ENCODE measurements around the gene VWF.

The VWF gene

DNA sequence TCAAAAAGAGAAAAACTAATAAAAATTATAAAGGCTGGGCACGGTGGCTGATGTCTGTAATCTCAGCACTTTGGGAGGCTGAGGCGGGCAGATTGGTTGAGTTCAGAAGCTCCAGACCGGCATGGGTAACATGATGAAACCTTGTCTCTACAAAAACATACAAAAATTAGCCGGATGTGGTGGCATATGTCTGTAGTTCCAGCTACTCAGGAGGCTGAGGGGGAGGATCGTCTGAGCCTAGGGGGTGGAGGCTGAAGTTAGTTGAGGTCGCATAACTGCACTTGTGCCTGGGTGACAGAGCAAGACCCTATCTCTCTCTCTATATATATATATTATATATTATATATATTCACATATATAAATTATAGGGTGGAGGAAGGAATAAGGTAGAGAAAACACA is 146.9 kb downstream of the VWF start:
- no peak for DNase-seq (ENCODE audit: low spot score)

DNA sequence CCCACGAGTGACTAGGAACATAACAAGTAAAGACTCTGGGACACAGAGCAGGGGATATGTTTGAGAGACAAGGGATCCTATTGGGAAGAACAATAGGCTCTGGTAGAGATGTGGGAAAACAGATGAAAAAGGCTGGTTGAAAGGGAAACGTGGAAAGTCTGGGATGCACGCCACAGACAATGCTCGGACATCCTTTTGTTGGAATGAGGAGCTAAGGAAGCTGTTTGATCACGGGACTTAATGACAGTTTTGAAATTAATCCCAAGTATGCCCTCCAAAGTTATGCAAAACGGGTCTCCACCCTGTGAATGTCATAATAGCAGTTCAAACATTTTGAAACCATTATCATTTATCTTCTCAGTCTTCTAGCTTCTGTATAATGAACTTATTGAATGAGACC is 147.8 kb downstream of the VWF start:
- DNase-seq (ENCODE audit: low spot score), result no peak

DNA sequence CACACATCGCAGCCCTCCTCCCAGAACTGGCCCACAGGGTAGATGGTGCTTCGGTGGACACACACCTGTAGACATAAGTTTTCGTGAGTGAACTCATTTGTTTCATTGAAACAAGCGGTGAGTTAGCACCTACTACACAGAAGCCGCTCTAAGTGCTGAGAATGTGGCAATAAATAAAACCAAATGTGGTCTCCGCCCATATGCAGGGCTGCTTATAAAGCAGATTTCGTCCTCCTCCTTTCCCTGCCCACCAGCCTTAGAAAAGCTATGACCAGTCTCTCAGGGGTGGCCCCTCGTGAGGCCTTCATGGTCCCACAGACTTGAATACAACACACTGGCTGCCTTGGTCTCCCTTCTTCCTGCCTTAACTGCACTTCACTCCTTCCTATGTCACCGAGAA is 148.3 kb downstream of the VWF start:
- DNase-seq (ENCODE audit: low spot score), result no peak

DNA sequence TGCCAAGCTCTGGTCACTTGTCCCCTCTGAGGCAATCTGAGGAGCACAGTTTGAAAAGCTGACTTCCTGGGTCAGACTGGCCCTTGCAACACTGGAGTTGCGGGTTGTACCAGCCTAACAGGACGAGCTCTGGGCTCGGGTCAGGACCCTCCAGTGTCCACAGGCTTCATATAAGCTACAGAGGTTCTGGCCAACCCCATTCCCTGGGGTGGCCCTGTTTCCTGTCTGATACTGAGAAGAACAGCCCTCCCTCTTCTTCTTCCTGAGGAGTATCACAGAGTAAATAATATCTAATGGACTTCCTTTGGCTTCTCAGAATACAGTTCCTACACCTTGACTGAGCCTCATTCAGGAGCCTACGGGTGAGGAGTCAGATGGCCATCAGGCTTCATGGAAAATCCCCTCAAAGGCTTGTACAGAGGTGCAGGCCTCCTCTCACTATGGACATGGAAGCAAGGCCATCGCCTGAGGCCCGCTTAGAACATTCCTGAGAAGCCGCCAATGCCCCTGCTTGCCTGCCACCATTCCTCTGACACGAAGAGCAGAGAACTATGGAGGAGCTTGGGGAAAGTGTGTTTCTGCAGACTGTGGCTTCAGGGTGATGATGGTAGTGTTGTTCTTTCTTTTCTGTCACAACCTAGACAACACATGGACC is 150.9 kb downstream of the VWF start:
- no peak for DNase-seq (ENCODE audit: low spot score)

DNA sequence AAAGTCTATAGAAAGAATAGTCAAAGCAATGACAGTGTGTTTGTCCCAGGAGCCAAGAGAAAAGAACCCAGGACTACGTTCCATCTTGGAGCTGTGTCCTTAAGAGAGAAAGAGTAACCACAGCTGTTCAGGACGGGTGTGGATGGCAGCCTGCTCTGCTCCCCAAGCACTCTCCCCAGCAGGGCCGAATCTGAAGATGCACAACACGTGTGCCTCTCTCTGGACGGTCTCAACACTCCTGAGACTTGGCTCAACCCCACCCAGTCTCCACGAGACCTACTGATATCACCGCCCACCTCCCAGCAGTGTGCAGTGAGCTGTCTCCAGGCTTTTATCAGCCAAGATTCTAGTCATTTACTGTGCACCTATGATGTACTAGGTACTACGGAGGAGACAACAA is 152.1 kb downstream of the VWF start:
- no peak for DNase-seq (ENCODE audit: low spot score)

DNA sequence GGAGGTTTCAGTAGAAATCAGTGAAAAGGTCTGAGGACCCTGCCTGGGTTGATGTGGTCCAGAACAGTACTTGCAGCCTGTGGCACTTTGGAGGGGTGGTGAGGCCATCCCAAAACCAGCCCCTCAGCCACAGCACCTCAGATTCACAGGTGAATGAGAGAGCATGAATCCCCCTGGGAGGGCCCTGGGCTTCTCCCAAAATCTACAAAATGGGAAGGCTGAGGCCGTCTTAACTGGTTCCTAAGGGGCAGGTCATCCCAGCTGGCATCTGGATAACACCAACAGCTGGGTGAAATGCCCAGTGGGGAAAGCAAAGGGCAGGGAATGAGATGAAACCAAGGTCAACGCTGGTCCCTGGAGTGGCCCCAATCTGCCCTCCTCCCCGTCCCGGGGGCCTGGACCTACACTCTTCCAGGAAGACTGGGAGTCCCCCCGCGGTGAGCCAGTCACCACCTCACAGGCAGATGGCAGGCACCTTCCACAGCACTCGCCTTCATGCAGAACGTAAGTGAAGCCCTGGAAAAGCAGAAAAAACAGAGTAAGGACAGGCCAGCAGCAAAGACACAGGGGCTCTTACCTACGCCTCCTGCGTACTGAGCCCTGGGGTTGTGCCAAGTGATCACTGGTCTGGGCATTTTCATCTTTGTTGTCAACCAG is 153.1 kb downstream of the VWF start:
- no peak for DNase-seq (ENCODE audit: low spot score)

DNA sequence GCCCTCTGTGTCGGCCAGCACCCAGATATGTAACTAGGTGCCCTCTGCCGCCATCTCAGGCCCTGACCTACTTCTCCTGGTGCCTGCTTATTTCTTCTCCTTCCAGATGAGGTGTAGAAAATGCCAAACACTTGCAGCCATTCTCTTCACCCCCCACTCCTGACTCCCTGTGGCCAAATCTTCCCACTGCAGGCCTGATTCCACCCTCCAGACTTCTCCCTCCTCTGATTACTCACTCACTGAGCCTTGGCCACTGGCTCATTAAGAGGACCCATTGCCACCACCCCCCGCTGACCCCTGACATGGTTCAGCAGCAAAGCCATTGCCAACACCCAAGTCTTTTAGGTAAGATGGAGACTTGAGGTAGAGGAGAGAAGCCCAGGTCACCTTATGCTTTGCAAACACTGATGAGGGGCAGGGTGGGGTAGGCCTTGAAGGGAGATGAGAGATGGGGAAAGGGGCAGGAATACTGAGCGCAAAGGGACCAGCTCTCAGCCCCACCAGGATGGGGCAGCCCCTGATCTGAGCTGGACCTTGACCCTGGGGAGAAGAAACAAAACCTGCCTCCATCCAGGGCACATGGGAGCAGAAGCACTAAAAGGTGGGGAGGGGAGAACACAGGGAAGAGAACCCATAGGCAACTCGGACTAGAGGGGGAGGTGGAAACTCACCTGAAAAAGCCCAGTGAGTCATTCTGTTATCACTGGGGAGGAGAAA is 154.3 kb downstream of the VWF start:
- peak; percentile 29 for DNase-seq (ENCODE audit: low spot score)

DNA sequence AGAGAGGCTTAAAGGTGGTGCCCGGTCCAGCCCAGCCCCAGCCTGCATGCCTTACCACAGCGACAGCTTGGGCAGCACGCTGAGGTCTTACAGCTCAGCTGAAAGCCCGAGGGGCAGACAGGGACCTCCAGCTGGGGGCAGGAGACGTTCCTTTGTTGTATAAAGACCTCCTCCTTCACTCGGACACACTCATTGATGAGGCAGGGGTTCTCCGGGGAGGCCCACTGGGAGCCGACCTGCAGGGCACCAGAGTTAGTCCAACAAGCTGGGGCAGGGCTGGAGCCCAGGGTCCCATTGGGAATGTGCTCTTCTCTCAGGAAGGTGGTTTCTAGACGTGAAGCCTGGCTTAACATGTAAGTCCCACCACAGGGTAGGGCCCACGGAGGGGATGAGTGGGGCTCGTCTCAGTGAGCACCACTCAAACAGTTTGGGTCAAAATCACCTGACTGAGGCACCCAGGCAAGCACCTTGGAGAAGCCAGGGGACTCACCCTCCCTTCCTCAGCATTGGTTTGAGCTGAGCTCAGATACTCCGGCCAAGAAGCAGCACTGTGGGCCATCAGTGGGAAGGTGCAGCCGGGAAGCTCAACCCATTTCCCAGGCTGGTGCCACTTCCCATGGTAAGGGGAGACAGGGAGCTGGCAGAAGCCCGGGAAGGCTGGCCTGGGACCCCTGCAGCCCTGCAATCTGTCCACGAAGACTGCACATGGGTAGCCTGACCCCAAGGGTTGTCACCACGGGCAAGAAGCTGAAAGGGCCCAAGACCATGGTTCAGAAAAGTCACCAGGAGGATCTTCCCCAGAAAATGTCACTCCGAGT is 155.1 kb downstream of the VWF start:
- DNase-seq (ENCODE audit: low spot score), result no peak

DNA sequence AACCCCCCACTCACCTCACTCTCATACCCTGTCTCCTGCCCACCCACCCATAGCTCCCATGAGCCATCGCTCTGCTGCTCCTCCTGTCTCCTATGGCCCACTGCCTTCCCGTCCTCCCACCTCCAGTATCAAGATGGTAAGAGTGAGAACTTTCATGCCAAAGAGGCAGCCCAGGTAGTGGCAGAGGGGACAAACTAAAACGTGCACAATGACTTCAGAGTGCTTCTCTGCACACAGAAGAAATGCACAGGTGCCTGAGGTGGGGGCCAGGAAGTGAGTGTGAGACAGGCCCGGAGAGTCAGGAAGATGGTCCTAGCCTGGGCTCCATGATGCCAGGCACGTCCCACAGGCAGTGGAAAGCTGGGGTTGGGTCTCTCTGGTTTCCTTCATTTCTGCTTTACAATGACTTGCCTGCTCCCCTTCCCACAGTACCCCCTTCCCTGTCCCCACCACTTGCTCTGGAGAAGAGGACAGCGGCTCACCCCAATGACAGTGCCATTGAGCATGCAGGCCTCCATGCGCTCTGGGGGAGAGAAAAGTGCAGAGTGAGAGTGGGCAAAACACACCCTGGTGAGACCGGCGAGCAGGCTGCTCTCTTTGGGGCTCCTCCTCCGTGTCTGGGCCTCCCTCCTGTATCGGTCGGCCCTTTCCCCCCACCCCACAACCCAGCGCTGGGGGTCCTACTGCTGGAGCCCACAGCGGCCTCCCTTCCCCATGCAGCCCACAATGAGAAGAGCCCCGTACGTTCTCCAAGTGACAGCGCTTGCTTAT is 156.6 kb downstream of the VWF start:
- no peak for DNase-seq (ENCODE audit: low spot score)

DNA sequence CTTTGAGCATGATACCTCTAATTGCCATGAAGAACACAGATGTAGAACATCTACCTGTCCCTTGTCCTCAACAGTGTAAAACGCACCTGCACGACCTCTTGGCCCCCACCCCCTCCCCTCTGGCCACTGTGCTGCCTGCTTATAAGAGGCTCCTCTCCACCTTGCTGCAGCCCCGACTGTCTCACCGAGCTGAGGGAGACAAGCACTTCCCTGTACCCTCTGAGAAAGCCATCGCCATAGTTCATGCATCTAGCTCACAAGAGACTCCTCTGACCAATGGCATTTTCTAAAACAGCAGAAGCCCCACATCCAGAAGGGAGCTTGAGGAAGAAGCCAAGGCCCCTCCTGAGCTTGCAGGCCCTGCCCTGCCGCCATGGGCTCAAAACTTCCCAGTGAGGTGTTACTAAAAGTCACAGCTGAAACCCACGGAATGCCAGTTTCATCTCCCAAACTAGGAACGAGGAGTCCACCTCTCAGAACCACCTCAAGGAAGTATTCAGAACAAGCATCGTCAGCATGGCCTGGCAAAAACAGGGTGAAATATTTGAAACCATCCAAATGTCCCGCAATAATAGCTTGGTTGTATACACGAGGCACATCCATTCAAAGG is 157.9 kb downstream of the VWF start:
- DNase-seq (ENCODE audit: low spot score), result no peak

DNA sequence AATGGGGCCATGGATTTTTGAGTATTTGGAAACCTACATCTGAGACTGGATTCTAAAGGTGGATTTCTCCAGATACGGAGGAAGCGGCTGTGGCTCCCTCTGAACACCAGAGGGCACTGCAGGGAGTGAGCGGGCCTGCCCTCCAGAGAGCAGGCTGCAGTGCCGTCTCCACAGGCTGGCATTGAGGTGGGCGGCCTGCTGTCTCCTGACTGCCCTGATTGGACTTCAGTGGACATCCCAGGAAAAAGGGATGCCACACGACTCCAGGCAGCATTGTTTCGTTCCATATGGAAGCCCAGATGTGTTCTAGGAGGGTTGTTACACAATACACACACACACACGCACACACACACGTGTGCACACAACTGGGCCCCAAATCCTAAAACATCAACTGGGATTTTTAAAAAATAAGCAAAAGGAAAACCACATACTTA is 158.5 kb downstream of the VWF start:
- DNase-seq (ENCODE audit: low spot score), result peak; percentile 86

DNA sequence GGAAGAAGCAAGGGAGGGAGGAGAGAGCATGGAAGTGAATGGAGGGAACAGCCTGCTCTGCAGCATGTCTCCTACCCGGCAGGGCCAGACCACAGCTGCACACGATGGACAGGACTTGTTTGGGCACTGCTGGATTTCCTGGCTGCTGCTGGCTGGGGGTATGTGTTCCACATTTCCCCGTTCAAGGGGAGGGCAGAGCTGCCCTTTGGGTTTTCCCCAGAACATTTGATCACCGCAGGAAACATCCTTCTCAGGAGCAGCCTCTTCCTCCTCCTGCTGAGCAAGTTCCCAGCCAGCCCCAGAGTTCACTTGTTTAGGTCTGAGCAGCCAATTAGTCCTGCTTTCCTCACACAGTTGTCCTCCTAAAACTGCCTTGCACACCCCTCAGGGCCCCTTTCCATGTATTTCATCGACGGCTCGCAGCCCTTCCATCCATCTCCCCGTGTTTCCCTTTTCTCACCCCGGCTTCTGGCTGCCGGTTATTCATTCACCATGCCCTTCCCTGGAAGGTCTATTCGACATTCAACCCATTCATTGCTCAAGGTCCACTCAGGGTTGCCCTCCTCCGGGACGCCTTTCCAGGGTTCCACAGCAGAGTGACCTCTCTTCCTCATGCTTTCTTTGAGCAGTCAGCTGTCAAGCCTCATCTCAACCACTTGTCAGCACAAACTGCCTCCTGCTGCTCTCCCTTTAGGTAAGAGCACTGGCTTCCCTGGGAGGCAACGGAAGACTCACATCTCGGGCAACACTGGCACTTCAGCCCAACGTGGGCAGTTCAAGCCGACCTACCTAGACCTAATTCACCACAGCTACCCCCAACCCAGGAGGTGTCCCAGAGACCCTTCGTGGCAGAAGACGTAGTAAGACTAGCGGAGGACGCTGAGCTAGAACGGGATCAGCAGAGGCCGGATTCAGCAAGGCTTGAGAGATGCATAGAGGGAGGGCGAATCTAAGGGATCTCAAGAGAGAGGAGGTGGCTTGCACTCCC is 159.3 kb downstream of the VWF start:
- no peak for DNase-seq (ENCODE audit: low spot score)

DNA sequence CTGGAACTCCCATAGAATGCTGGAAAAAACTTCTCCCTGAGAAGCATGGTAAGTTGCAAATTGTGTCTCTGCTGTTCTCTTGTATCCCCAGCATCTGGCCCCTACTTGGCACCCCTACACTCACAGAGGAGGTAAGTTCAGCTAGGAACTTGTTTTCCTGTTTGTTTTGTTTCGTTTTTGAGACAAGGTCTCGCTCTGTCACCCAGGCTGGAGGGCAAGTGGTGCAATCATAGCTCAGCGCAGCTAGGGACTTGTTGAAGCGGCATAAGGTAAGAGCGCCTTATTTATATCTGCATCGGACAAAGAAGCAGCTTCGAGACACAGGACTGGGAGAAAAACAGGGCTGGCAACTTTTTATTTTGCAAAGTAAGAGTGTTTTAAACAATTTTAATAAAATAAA is 161.0 kb downstream of the VWF start:
- DNase-seq (ENCODE audit: low spot score), result no peak

DNA sequence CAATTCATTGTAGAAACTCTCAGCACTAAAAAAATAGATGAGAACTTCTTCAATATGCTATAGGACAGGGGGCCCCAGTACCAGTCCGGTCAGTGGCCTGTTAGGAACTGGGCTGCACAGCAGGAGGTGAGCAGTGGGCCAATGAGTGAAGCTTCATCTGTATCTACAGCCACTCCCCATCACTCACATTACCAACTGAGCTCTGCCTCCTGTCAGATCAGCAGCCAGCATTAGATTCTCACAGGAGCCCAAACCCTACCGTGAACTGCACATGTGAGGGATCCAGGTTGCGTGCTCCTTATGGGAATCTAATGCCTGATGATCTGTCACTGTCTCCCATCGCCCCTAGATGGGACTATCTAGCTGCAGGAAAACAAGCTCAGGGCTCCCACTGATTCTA is 163.7 kb downstream of the VWF start:
- DNase-seq (ENCODE audit: low spot score), result no peak

DNA sequence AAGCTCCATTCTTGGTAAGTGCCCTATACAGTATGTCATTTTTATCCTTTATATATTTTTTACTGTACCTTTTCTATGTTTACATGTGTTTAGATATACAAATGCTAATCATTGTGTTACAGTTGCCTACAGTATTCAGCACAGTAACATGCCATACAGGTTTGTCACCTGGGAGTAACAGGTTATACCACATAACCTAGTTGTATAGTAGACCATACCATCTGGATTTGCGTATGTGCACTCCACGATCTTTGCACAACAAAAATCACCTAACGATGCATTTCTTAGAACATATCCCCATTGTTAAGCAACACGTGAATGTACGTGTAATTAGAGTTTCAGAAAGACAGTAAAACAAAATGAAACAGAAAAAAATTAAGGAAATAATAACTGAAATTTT is 167.5 kb downstream of the VWF start:
- DNase-seq (ENCODE audit: low spot score), result no peak

DNA sequence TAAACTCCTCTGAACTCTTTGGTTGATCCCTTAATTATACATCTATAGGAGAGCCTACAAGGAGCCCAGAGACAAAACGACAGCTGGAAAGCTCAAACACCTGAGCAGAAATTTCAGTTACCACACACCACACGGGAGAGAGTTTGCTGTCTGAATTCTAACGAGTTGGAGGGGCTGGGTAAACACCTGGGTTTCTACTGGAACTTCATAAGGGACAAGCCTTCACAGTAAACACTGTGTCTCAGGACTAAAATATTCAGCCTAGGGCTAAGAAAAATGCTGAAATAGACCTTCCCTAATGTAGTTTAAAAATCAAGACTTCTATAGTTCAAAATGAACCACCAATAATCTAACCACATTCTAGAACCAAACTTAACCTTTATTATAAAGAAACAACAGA is 169.8 kb downstream of the VWF start:
- no peak for DNase-seq (ENCODE audit: low spot score)

DNA sequence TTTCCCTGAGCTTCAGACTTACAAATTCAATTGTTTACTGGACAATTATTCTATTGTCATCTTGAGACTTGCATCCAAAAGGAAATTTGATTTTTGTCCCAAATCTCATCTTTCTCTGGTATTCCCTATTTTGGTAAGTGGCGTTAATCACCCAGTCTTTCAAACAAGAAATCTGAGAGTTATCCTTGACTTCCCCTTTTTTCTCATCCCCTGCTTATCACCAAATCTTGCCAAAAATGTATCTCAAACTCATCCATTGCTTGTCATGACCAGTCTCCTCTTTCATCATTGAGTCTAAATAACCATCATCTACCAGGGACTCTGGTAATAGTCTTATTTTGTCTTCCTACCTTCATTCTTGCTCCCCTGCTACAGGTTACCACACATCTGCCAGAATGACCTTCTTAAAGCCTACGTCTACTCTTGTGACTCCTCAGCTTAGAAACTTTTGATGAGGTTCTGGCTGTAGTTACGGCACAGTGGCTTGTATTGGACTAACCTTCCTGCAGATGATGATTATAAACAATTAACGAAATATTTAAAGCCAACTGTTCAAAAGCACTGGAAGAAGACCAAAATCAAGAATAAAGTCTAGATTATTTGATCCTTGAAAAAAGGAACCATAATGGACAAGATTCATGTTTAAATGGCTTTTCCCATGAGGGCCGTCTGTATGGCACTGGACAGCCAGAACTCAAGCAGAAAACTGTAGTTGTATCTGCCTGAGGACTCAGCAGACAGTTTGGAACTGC is 170.5 kb downstream of the VWF start:
- no peak for DNase-seq (ENCODE audit: low spot score)

DNA sequence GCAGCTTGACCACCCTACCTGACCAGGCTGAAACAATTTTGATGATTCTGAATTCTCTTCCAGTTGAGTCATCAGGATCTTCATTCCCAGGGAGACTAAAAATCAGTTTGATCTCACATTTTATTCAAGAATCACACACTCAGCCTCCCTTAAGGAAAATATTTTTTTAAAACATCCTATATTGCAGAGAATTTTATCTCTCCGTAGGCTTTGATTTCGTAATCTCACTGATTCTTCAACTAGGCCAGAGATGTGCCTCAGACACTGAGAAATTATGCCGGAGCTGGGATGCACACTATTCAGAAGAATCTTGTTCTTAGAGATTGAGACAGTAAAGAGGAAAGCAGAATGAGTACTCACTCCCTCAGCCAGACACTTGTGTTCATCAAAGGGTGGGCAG is 172.4 kb downstream of the VWF start:
- no peak for DNase-seq (ENCODE audit: low spot score)

DNA sequence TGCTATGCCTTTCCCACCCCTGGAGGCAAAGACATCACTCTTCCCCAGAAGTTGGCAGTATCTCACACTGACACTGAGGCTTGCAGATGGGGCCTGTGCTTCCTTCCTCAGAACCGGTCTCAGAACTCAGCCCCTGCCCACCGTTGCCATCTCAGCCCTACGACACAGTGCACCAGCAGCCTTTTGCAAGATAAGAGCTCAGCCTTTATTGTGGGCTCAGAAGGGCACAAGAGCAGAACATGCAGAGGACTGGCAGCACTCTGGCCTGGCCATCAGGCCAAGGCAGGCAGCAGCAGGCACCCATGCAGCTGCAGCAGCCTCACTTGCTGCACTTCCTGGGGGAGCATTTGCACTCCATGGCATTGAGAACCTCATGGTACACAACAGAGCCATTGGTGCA is 175.8 kb downstream of the VWF start:
- no peak for DNase-seq (ENCODE audit: low spot score)
